ENCODE data around the gene CSTF2. TPM values are rescaled to one million over a fixed set of nuclear protein-coding genes. Genes with fewer than 3 reads are reported as not detected.

Gene CSTF2
- total and polyA plus RNA-seq, 2 of the 4 experiments (the other 2 are of a cell fraction) = 22.8 to 30.3 TPM

- POLR2A ChIA-PET (ENCODE audit: unreplicated experiment) = no interaction called here
- Histone ChIP-seq H2AFZ (replicated peaks; ENCODE audit: low read length, poor library complexity) (no peak overlapping the region), H3K27ac (ENCODE audit: insufficient read depth, low read length) (no peak overlapping the region), H2AK9ac (replicated peaks; ENCODE audit: low read depth, low read length, poor library complexity) (no peak overlapping the region), H2BK120ac (ENCODE audit: low read depth, low read length) (no peak overlapping the region), H3K18ac (ENCODE audit: low read depth, low read length) (no peak overlapping the region), H3K9me3 (ENCODE audit: control insufficient read depth, insufficient read depth, low read length) (no peaks in the 10 kb centered on the region), H2BK20ac (ENCODE audit: low read depth, low read length) (no peak overlapping the region), H3K36me3 (ENCODE audit: control insufficient read depth, insufficient read depth, low read length) (no peaks in the 10 kb centered on the region), H3K9ac (ENCODE audit: low read depth, low read length) (no peak overlapping the region), H4K5ac (ENCODE audit: low read depth, low read length) (no peak overlapping the region), H3K4ac (ENCODE audit: low read depth, low read length) (no peak overlapping the region), H2BK15ac (ENCODE audit: low read depth, low read length) (no peak overlapping the region), H4K20me1 (ENCODE audit: insufficient read depth, low read length) (no peaks in the 10 kb centered on the region), H3K27me3 (ENCODE audit: control insufficient read depth, insufficient read depth, low read length) (peaks cover 5% of the 10 kb centered on the region), H4K8ac (ENCODE audit: low read depth in 2 of 2, low read length in 2 of 2) (no peak overlapping the region), H3K56ac (ENCODE audit: extremely low read depth, insufficient read depth, low read length) (no peak overlapping the region), H3K4me3 (ENCODE audit: insufficient read depth, low read depth, low read length) (no peak overlapping the region), H3K79me1 (ENCODE audit: low read depth in 1 of 2, low read length in 2 of 2) (no peaks in the 10 kb centered on the region), H3K4me2 (ENCODE audit: low read depth, low read length) (no peak overlapping the region), H2BK5ac (ENCODE audit: low read depth, low read length, poor library complexity, severe bottlenecking) (no peak overlapping the region), H3K23ac (ENCODE audit: low read depth, low read length) (no peak overlapping the region), H3K14ac (replicated peaks; ENCODE audit: low read depth, low read length) (no peak overlapping the region), H3K9me1 (ENCODE audit: insufficient read depth, low read length) (no peaks in the 10 kb centered on the region), H2AK5ac (ENCODE audit: low read depth, low read length) (no peak overlapping the region), H4K91ac (ENCODE audit: insufficient read depth, low read depth, low read length) (no peak overlapping the region), H3K4me1 (ENCODE audit: control insufficient read depth, insufficient read depth, low read length) (no peaks in the 10 kb centered on the region)
- intact Hi-C loops (cut with micrococcal nuclease) = no loop called here
- no CpG with 5 or more reads among the region's 12 CpGs for WGBS, 2 experiments (ENCODE audit: extremely low coverage in 2 of 2, insufficient read length in 1 of 2)
- no peak for DNase-seq
- dilution Hi-C loops (cut with HindIII; ENCODE audit: low sequenced_read_pairs, unreplicated experiment) = no loop called here
- CTCF ChIA-PET = no interaction called here
- in situ Hi-C loops (cut with MboI; ENCODE audit: low sequenced_read_pairs) = no loop called here
- ATAC-seq (ENCODE audit: low read depth) = no peak
- BruUV-seq (replicated peaks) = no TSS peak
- TF ChIP-seq RAD21 (IDR thresholded peaks at IDR 0.05; ENCODE audit: low read length) (no peak), CTCF (conservative IDR thresholded peaks at IDR 0.05; ENCODE audit: low read depth, low read length) (no peak), POLR2A (IDR thresholded peaks at IDR 0.05; ENCODE audit: low read depth, low read length) (no peak), RFX5 (IDR thresholded peaks at IDR 0.05; ENCODE audit: low read depth, low read length) (no peak), FOS (IDR thresholded peaks at IDR 0.05; ENCODE audit: low read depth, low read length) (no peak), MXI1 (IDR thresholded peaks at IDR 0.05; ENCODE audit: borderline replicate concordance, low read depth, low read length) (no peak), USF2 (IDR thresholded peaks at IDR 0.05; ENCODE audit: low read depth, low read length) (no peak), BHLHE40 (IDR thresholded peaks at IDR 0.05; ENCODE audit: low read depth, low read length) (no peak), NFE2L2 (IDR thresholded peaks at IDR 0.05; ENCODE audit: low read depth, low read length) (no peak), SMC3 (IDR thresholded peaks at IDR 0.05; ENCODE audit: low read depth, low read length) (no peak)
Measured at GRCh38 chrX:100812216-100813158, 7.7 kb upstream of the CSTF2 start.
